ENCODE data around the gene SLC25A21. TPM values are rescaled to one million over a fixed set of nuclear protein-coding genes. Genes with fewer than 3 reads are reported as not detected.

The SLC25A21 gene
- total RNA-seq, 2 donors from 2014 or later, result 1.2 TPM; not detected in 1

DNA sequence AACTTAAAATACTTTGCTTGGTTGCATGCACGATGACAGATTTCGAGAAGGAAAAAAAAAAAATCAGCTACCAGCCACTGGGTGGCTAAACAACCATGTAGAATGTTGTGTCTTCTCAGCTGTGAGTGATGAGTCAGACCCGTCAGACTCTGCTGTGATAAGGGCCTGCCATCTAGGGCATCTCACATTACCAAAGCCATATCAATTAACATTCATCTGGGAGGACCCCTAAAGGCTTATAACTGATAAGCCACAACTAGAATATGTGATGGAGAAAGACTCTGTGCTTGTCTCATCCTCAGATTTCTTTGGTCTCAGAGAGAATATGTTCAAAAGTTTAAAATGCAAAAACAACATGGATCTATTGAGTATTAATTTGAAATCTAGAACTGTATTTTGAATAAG lies 399.3 kb downstream of the SLC25A21 start:
- ATAC-seq (ENCODE audit: insufficient number of reproducible peaks, low FRiP score, low read depth), result no peak
- Histone ChIP-seq H3K27ac (no peak overlapping the region), H3K27me3 (replicated peaks; ENCODE audit: insufficient read depth) (no peaks in the 10 kb centered on the region), H3K9me3 (no peaks in the 10 kb centered on the region), H3K4me1 (ENCODE audit: control insufficient read depth in 1 of 2, low read depth in 2 of 2) (no peaks in the 10 kb centered on the region), H3K4me3 (no peak overlapping the region), H3K36me3 (no peaks in the 10 kb centered on the region)
- no peak for DNase-seq (ENCODE audit: low spot score)
- TF ChIP-seq, protein P1, sequence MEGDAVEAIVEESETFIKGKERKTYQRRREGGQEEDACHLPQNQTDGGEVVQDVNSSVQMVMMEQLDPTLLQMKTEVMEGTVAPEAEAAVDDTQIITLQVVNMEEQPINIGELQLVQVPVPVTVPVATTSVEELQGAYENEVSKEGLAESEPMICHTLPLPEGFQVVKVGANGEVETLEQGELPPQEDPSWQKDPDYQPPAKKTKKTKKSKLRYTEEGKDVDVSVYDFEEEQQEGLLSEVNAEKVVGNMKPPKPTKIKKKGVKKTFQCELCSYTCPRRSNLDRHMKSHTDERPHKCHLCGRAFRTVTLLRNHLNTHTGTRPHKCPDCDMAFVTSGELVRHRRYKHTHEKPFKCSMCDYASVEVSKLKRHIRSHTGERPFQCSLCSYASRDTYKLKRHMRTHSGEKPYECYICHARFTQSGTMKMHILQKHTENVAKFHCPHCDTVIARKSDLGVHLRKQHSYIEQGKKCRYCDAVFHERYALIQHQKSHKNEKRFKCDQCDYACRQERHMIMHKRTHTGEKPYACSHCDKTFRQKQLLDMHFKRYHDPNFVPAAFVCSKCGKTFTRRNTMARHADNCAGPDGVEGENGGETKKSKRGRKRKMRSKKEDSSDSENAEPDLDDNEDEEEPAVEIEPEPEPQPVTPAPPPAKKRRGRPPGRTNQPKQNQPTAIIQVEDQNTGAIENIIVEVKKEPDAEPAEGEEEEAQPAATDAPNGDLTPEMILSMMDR (IDR thresholded peaks at IDR 0.05), result no peak

DNA sequence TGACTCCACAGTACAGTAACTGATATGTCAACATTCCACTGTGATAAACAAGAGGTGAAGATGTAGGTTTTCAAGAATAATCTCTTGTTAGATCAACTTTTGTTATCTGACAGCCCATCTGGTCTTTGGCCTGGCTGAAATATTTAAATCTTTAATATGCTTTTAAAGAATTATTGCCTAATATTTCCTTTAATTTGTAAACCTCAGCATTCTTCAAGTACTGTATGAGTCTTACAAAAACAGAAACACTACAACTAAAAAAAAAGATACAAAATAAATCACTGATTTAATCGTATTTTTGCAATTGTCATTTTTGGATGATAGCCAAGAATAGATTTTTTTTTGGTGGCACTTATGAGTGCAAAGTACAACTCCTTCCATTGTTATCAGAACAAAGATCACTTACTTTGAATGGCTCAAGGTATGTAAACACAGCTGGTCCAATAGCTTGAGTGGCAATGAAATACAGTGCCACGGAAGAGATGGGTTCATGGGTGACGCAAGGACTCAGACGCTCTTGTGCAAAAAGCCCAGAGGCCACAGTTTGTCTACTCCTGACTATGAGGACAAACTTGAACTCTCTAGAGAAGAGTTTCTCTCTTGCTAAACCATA lies 401.3 kb downstream of the SLC25A21 start:
- Histone ChIP-seq H3K4me1 (ENCODE audit: control insufficient read depth in 1 of 2, low read depth in 2 of 2) (no peaks in the 10 kb centered on the region), H3K4me3 (no peak overlapping the region), H3K9me3 (no peaks in the 10 kb centered on the region), H3K27me3 (replicated peaks; ENCODE audit: insufficient read depth) (no peaks in the 10 kb centered on the region), H3K27ac (no peak overlapping the region), H3K36me3 (no peaks in the 10 kb centered on the region)
- no peak for DNase-seq (ENCODE audit: low spot score)
- no peak for ATAC-seq (ENCODE audit: insufficient number of reproducible peaks, low FRiP score, low read depth)
- TF ChIP-seq, protein P1 (IDR thresholded peaks at IDR 0.05), result no peak

- no peak overlapping the region for H3K4me3 ChIP-seq
- no peaks in the 10 kb centered on the region for H3K9me3 ChIP-seq
- no peaks in the 10 kb centered on the region for H3K27me3 ChIP-seq (replicated peaks; ENCODE audit: insufficient read depth)
- no peaks in the 10 kb centered on the region for H3K4me1 ChIP-seq (ENCODE audit: control insufficient read depth in 1 of 2, low read depth in 2 of 2)
- no peak overlapping the region for H3K27ac ChIP-seq
- TF ChIP-seq, protein P1 (IDR thresholded peaks at IDR 0.05), result no peak
- ATAC-seq (ENCODE audit: insufficient number of reproducible peaks, low FRiP score, low read depth) (no peak), DNase-seq (ENCODE audit: low spot score) (no peak)
- no peaks in the 10 kb centered on the region for H3K36me3 ChIP-seq
Observed at GRCh38 chr14:36768638-36769337, 403.6 kb downstream of the SLC25A21 start.

DNA sequence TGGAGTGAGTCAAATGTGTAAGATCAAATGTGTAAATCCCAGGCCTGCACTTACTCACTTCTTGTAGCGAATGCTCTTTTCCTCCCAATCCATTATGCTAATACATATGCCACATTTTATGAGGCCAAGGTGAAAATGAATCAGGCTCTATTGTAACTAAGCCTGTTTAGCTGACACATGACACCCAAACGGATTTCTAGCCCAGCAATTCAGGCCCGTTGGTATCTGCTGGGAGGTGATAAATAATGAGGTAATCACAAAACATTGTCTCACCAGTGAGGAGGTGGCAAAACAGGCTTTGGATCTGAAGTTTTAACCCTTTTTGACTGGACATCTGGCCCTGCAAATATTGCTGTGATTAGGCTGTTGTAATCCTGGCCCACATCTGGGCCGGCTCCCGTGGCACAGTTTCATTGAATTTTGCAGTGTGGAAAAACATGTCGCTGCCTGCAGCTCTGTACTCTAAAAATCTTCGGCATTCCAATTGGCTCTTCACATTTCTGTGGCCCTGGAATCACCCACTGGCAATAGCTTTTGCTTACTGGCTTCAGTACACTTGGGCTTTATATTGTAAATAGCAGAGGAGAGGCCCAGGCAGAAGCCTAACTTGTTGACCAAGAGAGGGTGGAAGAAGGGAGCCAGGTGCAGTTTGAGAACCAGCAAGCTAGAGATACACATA lies 404.7 kb downstream of the SLC25A21 start:
- H3K4me1 ChIP-seq (ENCODE audit: control insufficient read depth in 1 of 2, low read depth in 2 of 2), result no peaks in the 10 kb centered on the region
- TF ChIP-seq, protein P1 (IDR thresholded peaks at IDR 0.05), result no peak
- H3K9me3 ChIP-seq, result no peaks in the 10 kb centered on the region
- ATAC-seq (ENCODE audit: insufficient number of reproducible peaks, low FRiP score, low read depth) (no peak), DNase-seq (ENCODE audit: low spot score) (no peak)
- no peaks in the 10 kb centered on the region for H3K27me3 ChIP-seq (replicated peaks; ENCODE audit: insufficient read depth)
- H3K4me3 ChIP-seq, result no peak overlapping the region
- no peaks in the 10 kb centered on the region for H3K36me3 ChIP-seq
- no peak overlapping the region for H3K27ac ChIP-seq

DNA sequence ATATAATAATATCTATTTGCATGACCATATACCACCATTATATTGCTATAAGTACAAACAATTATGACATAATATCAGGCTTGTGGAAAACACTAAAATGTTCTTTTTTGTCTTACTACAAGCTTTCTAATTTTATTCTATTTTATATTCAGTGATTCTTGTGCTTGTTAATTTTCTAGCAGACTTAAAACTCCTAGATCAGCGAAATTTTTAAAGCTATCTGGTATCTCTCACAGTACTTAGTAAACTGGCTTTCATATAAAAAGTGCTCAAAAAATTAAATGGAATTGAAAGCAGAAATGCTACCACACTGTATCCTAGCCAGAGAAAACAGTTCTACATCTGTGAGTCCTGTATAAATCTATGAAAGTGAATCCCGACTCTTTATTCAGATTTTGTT lies 405.4 kb downstream of the SLC25A21 start:
- H3K27ac ChIP-seq, result no peak overlapping the region
- no peaks in the 10 kb centered on the region for H3K4me1 ChIP-seq (ENCODE audit: control insufficient read depth in 1 of 2, low read depth in 2 of 2)
- no peak overlapping the region for H3K4me3 ChIP-seq
- TF ChIP-seq, protein P1 (IDR thresholded peaks at IDR 0.05), result no peak
- no peaks in the 10 kb centered on the region for H3K9me3 ChIP-seq
- no peaks in the 10 kb centered on the region for H3K36me3 ChIP-seq
- no peak for DNase-seq (ENCODE audit: low spot score)
- ATAC-seq (ENCODE audit: insufficient number of reproducible peaks, low FRiP score, low read depth), result no peak
- no peaks in the 10 kb centered on the region for H3K27me3 ChIP-seq (replicated peaks; ENCODE audit: insufficient read depth)

Measured in thoracic aorta (tissue), 2 donors.